Natural killer cell (primary cell): ENCODE results near the gene LYPD5. TPM values are rescaled to one million over a fixed set of nuclear protein-coding genes. Genes with fewer than 3 reads are reported as not detected.

Experiments
- ATAC-seq, 3 donors: fragments of 150-1000 bp in 2 of 3; fragments of 200-7000 bp in 1 of 3; cut with Tn5 transposase; 1 replicate in 1 of 3; 2 replicates in 2 of 3; pipeline ENCODE4 v1.10.0; 2021; ENCODE audit warnings: mild to moderate bottlenecking in 2 of 3, moderate library complexity in 2 of 3
- DNase-seq, 2 donors: peaks; one replicate each; pipeline versions ENCODE4 v3.0.0 to v3.0.0-alpha.2; 2013 to 2021; ENCODE audit warnings: mixed read lengths in 1 of 2
- H3K27ac ChIP-seq: one replicate; pipeline ENCODE4 v1.5.1; 2013; ENCODE audit warnings: mild to moderate bottlenecking, low read length
- H3K27me3 ChIP-seq: one replicate; pipeline ENCODE4 v1.6.1; 2013; ENCODE audit warnings: low read length; ENCODE audit not compliant: control insufficient read depth, insufficient read depth
- H3K36me3 ChIP-seq: one replicate; pipeline ENCODE4 v1.6.1; 2013; ENCODE audit warnings: low read length; ENCODE audit not compliant: control insufficient read depth, insufficient read depth
- H3K4me1 ChIP-seq: one replicate; pipeline ENCODE4 v1.6.1; 2013; ENCODE audit warnings: low read length; ENCODE audit not compliant: control insufficient read depth, insufficient read depth
- H3K4me3 ChIP-seq: one replicate; pipeline ENCODE4 v1.5.1; 2013; ENCODE audit warnings: low read length
- H3K9me3 ChIP-seq: one replicate; pipeline ENCODE4 v1.6.1; 2013; ENCODE audit warnings: low read length; ENCODE audit not compliant: control insufficient read depth, insufficient read depth
- H3K27ac Mint-ChIP-seq, 2 donors: one replicate each; pipeline ENCODE4 v1.8.0; 2022; ENCODE audit warnings: mild to moderate bottlenecking in 2 of 2, mixed read lengths in 2 of 2, moderate library complexity in 1 of 2
- H3K27me3 Mint-ChIP-seq, 2 donors: one replicate each; pipeline ENCODE4 v1.8.0; 2022; ENCODE audit warnings: low read depth in 2 of 2, mixed read lengths in 2 of 2
- H3K36me3 Mint-ChIP-seq: one replicate; pipeline ENCODE4 v1.8.0; 2022; ENCODE audit warnings: mixed read lengths
- H3K4me1 Mint-ChIP-seq, 2 donors: one replicate each; pipeline ENCODE4 v1.8.0; 2022; ENCODE audit warnings: mixed read lengths in 2 of 2
- H3K4me3 Mint-ChIP-seq: one replicate; pipeline ENCODE4 v1.8.0; 2022; ENCODE audit warnings: mild to moderate bottlenecking, moderate library complexity, mixed read lengths
- H3K9me3 Mint-ChIP-seq, 2 donors: one replicate each; pipeline ENCODE4 v1.8.0; 2022; ENCODE audit warnings: mixed read lengths in 2 of 2
- WGBS: methylation state at CpG from one replicate; pipeline ENCODE4 v1.1.7; 2013; ENCODE audit warnings: missing lambda C conversion rate; ENCODE audit not compliant: insufficient coverage; 5-methylcytosine and 5-hydroxymethylcytosine counted together
- intact Hi-C: fragments of 100-400 bp; cut with micrococcal nuclease; formaldehyde crosslinking; loops from one replicate; pipeline ENCODE4 v1.14.2; 2022
- total RNA-seq, 4 donors: library from RNA; stranded (reverse); fragments of 120-200 nt in 1 of 4; gene quantifications; one replicate each; pipeline versions ENCODE4 v1.2.3 to v1.2.4, GENCODE V29; 2013 to 2022
- TF ChIP-seq, protein P1 (sequence below): fragments of 200-600 bp; IDR thresholded peaks from one replicate; pipeline ENCODE4 v1.8.0; 2022; ENCODE audit warnings: antibody characterized with exemption

The LYPD5 gene
- total RNA-seq, 3 donors from 2014 or later (not counting 1 experiment from before 2014, with no cell fraction given), result not detected

DNA sequence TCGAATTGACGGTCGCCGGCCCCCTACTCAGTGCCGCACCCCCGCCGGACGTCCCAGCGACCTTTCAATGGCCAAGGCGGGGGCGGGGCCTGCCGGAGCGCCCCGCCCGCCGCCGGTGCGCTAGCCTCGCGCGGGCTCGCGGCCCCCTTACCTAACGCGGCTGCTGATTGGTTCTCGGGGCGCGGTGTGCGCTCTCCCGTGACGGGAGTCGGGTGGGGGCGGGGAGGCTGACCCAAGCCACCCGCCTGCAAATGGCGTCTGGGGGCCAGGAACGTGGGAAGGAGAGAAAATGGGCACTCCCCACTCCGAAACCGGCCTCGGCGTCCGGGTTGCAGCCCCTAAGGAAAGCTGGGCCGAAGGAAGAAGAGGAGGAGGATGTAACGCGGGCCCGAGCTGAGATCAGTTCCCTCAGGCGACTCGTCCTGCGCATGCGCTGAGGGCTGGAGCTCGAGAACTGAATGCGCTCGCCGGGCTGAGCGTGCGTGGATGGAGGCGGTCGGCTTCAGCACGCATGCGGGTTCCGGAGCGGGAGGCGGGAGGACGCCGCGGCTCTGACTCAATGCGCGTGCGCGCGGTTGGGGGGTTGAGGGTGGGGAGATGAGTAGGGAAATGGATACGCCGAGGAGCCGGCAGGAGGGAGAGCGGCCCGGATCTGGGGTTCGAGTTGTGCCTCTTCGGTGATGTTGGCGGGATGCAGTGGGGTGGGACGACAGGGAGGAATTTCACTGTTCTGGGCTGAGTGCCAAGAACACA lies 47.6 kb downstream of the LYPD5 start, which contains the start of gene SMG9:
Gene SMG9 (minus strand): TSS at position 460 of the 753 bp plus-strand sequence. CDS start 4,221 bp downstream, outside the sequence.
- ATAC-seq (peak; percentile 88 to 95 (median 89)), DNase-seq (peak; percentile 99 to 100)
- Mint-ChIP-seq H3K36me3 (no peaks in the 10 kb centered on the region), H3K4me3 (peak within 1 kb of the TSS; percentile 99), H3K4me1 (peaks cover 26 to 36% of the 10 kb centered on the region in 2 donors), H3K27ac (peak within 1 kb of the TSS; percentile 99 to 100), H3K9me3 (no peaks in the 10 kb centered on the region), H3K27me3 (peaks cover 0 to 2% of the 10 kb centered on the region in 2 donors)
- Histone ChIP-seq H3K9me3 (no peaks in the 10 kb centered on the region), H3K4me1 (peaks cover 25% of the 10 kb centered on the region), H3K4me3 (peak within 1 kb of the TSS; percentile 83), H3K27ac (peak within 1 kb of the TSS; percentile 97), H3K27me3 (no peaks in the 10 kb centered on the region), H3K36me3 (peaks cover 10% of the 10 kb centered on the region)
- intact Hi-C loops, result loop anchor here (2.0 kb wide), 2 partner anchors 54 to 86 kb away; no protein-coding TSS in a partner anchor
- TF ChIP-seq, protein P1, sequence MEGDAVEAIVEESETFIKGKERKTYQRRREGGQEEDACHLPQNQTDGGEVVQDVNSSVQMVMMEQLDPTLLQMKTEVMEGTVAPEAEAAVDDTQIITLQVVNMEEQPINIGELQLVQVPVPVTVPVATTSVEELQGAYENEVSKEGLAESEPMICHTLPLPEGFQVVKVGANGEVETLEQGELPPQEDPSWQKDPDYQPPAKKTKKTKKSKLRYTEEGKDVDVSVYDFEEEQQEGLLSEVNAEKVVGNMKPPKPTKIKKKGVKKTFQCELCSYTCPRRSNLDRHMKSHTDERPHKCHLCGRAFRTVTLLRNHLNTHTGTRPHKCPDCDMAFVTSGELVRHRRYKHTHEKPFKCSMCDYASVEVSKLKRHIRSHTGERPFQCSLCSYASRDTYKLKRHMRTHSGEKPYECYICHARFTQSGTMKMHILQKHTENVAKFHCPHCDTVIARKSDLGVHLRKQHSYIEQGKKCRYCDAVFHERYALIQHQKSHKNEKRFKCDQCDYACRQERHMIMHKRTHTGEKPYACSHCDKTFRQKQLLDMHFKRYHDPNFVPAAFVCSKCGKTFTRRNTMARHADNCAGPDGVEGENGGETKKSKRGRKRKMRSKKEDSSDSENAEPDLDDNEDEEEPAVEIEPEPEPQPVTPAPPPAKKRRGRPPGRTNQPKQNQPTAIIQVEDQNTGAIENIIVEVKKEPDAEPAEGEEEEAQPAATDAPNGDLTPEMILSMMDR, result no peak
- under 1% methylated on average over 79 of the region's 79 CpGs for WGBS

DNA sequence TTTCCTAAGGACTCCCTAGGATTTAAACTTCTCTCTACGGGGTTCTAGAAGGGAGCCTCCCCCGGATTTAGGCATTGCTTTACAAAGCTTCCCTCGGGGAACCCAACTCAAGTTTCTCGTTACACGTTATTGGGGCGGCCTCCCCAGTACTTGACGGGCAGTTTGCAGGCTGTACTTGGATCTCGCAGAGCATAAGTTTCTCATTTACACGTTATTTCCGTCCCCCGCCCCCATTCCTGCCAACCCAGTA lies 48.1 kb downstream of the LYPD5 start:
- Mint-ChIP-seq H3K27me3 (peaks cover 0 to 2% of the 10 kb centered on the region in 2 donors), H3K4me3 (peak overlapping the region; percentile 99), H3K9me3 (no peaks in the 10 kb centered on the region), H3K4me1 (peaks cover 26 to 36% of the 10 kb centered on the region in 2 donors), H3K27ac (peak overlapping the region; percentile 99 to 100), H3K36me3 (peaks cover 1% of the 10 kb centered on the region)
- Histone ChIP-seq H3K27ac (peak overlapping the region; percentile 97), H3K9me3 (no peaks in the 10 kb centered on the region), H3K4me1 (peaks cover 25% of the 10 kb centered on the region), H3K4me3 (peak overlapping the region; percentile 83), H3K36me3 (peaks cover 15% of the 10 kb centered on the region), H3K27me3 (no peaks in the 10 kb centered on the region)
- intact Hi-C loops, result loop anchor here (2.0 kb wide), 2 partner anchors 53 to 85 kb away; no protein-coding TSS in a partner anchor
- no peak for DNase-seq
- no peak for ATAC-seq
- WGBS, result 0% methylated on average over 11 of the region's 11 CpGs
- TF ChIP-seq, protein P1, result no peak

DNA sequence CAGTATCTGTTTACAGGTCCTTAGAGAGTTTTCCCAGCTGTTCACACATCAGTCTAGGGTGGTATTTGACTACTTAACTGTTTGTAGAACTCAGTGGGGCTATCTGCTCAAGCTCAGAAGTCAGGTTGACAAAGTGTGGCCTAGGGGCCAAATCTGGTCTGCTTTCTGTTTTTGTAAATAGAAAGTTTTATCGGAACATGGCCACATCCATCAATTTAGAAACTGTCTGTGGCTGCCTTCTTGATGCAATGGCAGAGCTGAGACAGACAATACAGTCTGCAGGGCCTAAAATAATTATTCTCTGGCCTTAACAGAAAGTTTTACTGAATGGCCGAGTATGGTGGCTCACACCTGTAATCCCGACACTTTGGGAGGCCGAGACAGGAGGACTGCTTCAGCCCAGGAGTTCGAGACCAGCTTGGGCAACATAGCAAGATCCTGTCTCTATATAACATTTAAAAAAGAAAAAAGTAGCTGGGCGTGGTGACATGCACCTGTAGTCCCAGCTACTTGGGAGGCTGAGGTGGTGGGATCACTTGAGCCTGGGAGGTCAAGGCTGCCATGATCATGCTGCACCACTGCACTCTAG lies 49.9 kb downstream of the LYPD5 start:
- no peak overlapping the region for H3K4me3 ChIP-seq
- H3K27me3 ChIP-seq, result no peaks in the 10 kb centered on the region
- peak overlapping the region in 1 of 2 donors; percentile 100 for H3K27ac Mint-ChIP-seq
- TF ChIP-seq, protein P1, result no peak
- H3K4me3 Mint-ChIP-seq, result no peak overlapping the region
- no peaks in the 10 kb centered on the region for H3K9me3 Mint-ChIP-seq
- WGBS, result 88% methylated on average over 6 of the region's 6 CpGs
- H3K27ac ChIP-seq, result no peak overlapping the region
- ATAC-seq (no peak), DNase-seq (no peak)
- H3K36me3 ChIP-seq, result peaks cover 30% of the 10 kb centered on the region
- peaks cover 31 to 41% of the 10 kb centered on the region in 2 donors for H3K4me1 Mint-ChIP-seq
- H3K27me3 Mint-ChIP-seq, result peaks cover 0 to 2% of the 10 kb centered on the region in 2 donors
- H3K9me3 ChIP-seq, result no peaks in the 10 kb centered on the region
- H3K36me3 Mint-ChIP-seq, result peaks cover 7% of the 10 kb centered on the region
- intact Hi-C loops, result no loop called here
- peaks cover 25% of the 10 kb centered on the region for H3K4me1 ChIP-seq
